GM23248 (cell line): ENCODE data around the gene ATP8B2. TPM values are rescaled to one million over a fixed set of nuclear protein-coding genes. Genes with fewer than 3 reads are reported as not detected.

Experiments used
- DNase-seq: peaks from one replicate; pipeline ENCODE4 v3.0.0-alpha.2; 2015
- H2AFZ ChIP-seq: fragments of 200-600 bp; sonication (generic); 2 replicates; pipeline ENCODE4 v1.6.1; 2016; ENCODE audit warnings: antibody characterized with exemption
- H3F3A ChIP-seq: fragments of 200-600 bp; sonication (generic); 2 replicates; pipeline ENCODE4 v1.6.1; 2016; ENCODE audit warnings: mild to moderate bottlenecking, antibody characterized with exemption, mixed run types; ENCODE audit not compliant: insufficient read depth
- H3K27ac ChIP-seq: fragments of 200-600 bp; sonication (generic); 2 replicates; pipeline ENCODE4 v1.5.1; 2016; ENCODE audit warnings: mild to moderate bottlenecking
- H3K27me3 ChIP-seq: fragments of 200-600 bp; sonication (generic); replicated peaks from 2 replicates; pipeline ENCODE4 v1.6.1; 2016; ENCODE audit warnings: mild to moderate bottlenecking; ENCODE audit not compliant: insufficient read depth
- H3K36me3 ChIP-seq: fragments of 200-600 bp; sonication (generic); 2 replicates; pipeline ENCODE4 v1.6.1; 2016; ENCODE audit warnings: low read depth, mild to moderate bottlenecking
- H3K4me1 ChIP-seq: fragments of 200-600 bp; sonication (generic); 2 replicates; pipeline ENCODE4 v1.6.1; 2016; ENCODE audit warnings: mild to moderate bottlenecking; ENCODE audit not compliant: insufficient read depth
- H3K4me2 ChIP-seq: fragments of 200-600 bp; sonication (generic); one replicate; pipeline ENCODE4 v1.6.1; 2016; ENCODE audit warnings: mild to moderate bottlenecking; ENCODE audit not compliant: unreplicated experiment
- H3K4me3 ChIP-seq: fragments of 200-600 bp; sonication (generic); 2 replicates; pipeline ENCODE4 v1.5.1; 2016; ENCODE audit warnings: mild to moderate bottlenecking
- H3K79me2 ChIP-seq: fragments of 200-600 bp; sonication (generic); 2 replicates; pipeline ENCODE4 v1.6.1; 2016; ENCODE audit warnings: mild to moderate bottlenecking; ENCODE audit not compliant: insufficient read depth
- H3K9ac ChIP-seq: fragments of 200-600 bp; sonication (generic); 2 replicates; pipeline ENCODE4 v1.6.1; 2016; ENCODE audit warnings: mild to moderate bottlenecking
- H3K9me2 ChIP-seq: fragments of 200-600 bp; sonication (generic); 2 replicates; pipeline ENCODE4 v1.6.1; 2016; ENCODE audit warnings: mixed run types, mild to moderate bottlenecking, moderate library complexity; ENCODE audit not compliant: insufficient read depth
- H3K9me3 ChIP-seq: fragments of 200-600 bp; sonication (generic); one replicate; pipeline ENCODE4 v1.6.1; 2017; ENCODE audit warnings: low read depth
- H4K20me1 ChIP-seq: fragments of 200-600 bp; sonication (generic); 2 replicates; pipeline ENCODE4 v1.6.0; 2016; ENCODE audit not compliant: insufficient read depth
- EZH2 ChIP-seq: fragments of 200-600 bp; sonication (generic); IDR thresholded peaks from 2 replicates; pipeline ENCODE4 v1.6.1; 2018; ENCODE audit warnings: antibody characterized with exemption, mild to moderate bottlenecking; ENCODE audit not compliant: insufficient read depth, poor library complexity, severe bottlenecking
- EZH2phosphoT487 ChIP-seq: fragments of 200-600 bp; sonication (generic); IDR thresholded peaks from 2 replicates; pipeline ENCODE4 v1.6.1; 2018; ENCODE audit warnings: antibody characterized with exemption, moderate library complexity, mild to moderate bottlenecking, low read depth; ENCODE audit not compliant: insufficient read depth
- WGBS, 2 experiments: methylation state at CpG; one replicate each; pipeline ENCODE4 v1.1.6; 2015 to 2017; ENCODE audit warnings: low lambda C conversion rate in 2 of 2, low coverage in 1 of 2; ENCODE audit errors: missing lambda C conversion rate in 2 of 2; 5-methylcytosine and 5-hydroxymethylcytosine counted together
- in situ Hi-C: fragments of 300-500 bp; cut with MboI; formaldehyde crosslinking; loops from 2 replicates; pipeline ENCODE4 v1.15.0; 2020
- polyA plus RNA-seq: library from polyadenylated mRNA; unstranded; fragments of >200 nt; fragmentation: Nextera tagmentation; extraction: Ambion mirVana; gene quantifications from 2 replicates; pipeline ENCODE4 v1.2.1, GENCODE V29; 2016
- total RNA-seq: library from RNA; depleted of rRNA; stranded (reverse); fragments of >200 nt; shearing (Covaris generic); gene quantifications from 2 replicates; pipeline ENCODE4 v1.2.3, GENCODE V29; 2014

ATP8B2 gene
- total and polyA plus RNA-seq, 2 experiments from 2014 or later: 20.1 to 200 TPM

DNA sequence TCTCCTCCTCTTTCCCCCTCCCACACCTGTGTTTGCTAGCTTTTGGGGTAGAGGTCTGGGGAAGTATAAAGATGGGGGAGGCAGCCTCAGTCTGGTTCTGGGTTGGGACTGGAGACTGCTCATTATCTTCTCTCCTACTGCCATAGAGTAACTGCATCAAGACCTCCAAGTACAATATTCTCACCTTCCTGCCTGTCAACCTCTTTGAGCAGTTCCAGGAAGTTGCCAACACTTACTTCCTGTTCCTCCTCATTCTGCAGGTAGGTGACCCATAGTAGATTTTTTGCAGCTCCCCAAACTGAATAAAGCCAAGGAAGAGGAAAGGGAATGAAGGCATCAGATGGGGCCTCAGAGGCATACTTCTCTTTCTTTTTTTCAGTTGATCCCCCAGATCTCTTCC, 5.3 kb downstream of the ATP8B2 start:
- peaks cover 53% of the 10 kb centered on the region for H3K79me2 ChIP-seq
- H3K9me2 ChIP-seq: no peaks in the 10 kb centered on the region
- H3K36me3 ChIP-seq: peaks cover 35% of the 10 kb centered on the region
- no peak for DNase-seq
- TF ChIP-seq EZH2phosphoT487 (no peak), EZH2 (no peak)
- no peaks in the 10 kb centered on the region for H3K27me3 ChIP-seq
- no peak overlapping the region for H3K4me2 ChIP-seq
- 0 out of 2 replicates have a peak, but pooled peaks cover 4% of the 10 kb centered on the region for H4K20me1 ChIP-seq
- no peak overlapping the region for H3K4me3 ChIP-seq
- H3K4me1 ChIP-seq: peaks cover 29% of the 10 kb centered on the region
- in situ Hi-C loops: no loop called here
- H3K9me3 ChIP-seq: no peaks in the 10 kb centered on the region
- H3K27ac ChIP-seq: no peak overlapping the region
- H3K9ac ChIP-seq: no peak overlapping the region
- no peak overlapping the region for H2AFZ ChIP-seq
- peaks cover 33% of the 10 kb centered on the region for H3F3A ChIP-seq

DNA sequence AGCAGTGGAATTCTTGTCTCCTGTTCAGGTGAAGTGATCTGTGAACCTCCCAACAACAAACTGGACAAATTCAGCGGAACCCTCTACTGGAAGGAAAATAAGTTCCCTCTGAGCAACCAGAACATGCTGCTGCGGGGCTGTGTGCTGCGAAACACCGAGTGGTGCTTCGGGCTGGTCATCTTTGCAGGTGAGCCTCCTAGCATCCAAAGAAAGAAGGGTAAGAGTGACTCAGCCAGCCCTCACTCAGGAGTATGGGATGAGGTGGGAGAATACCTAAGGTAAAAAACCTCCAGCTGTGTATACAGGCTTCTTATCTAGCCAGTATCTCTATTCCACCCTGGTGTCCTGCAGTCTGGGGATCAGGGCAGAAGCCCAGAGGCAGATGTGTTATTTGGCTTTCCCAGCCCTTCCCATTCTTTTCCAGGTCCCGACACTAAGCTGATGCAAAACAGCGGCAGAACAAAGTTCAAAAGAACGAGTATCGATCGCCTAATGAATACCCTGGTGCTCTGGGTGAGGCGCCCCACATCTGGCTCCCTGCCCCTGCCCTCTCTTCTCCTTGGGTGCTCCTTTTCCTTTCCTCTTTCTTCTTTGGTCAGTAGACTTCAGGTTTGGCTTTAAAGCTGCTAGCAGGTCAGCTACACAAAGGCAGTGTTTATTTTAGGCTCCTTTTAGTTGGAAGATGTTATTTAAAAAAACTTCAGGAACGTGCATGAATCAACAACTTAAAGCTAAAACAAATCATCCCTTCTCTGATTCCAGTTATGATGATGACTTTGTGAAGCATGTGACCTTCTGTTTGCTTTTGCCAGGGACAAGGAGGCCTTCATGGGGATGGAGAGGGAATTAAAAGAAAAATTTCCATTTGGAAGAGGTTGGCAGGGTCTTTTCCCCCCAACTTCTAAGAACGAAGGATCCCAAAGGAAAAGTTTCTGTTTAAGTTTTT, 9.0 kb downstream of the ATP8B2 start:
- H3K4me3 ChIP-seq: no peak overlapping the region
- no peaks in the 10 kb centered on the region for H3K27me3 ChIP-seq
- peaks cover 58% of the 10 kb centered on the region for H3K79me2 ChIP-seq
- H3K4me2 ChIP-seq: peak overlapping the region; percentile 64
- H2AFZ ChIP-seq: peak overlapping the region; percentile 56
- H3F3A ChIP-seq: peaks cover 49% of the 10 kb centered on the region
- peaks cover 13% of the 10 kb centered on the region for H3K4me1 ChIP-seq
- no peaks in the 10 kb centered on the region for H3K9me3 ChIP-seq
- peaks cover 68% of the 10 kb centered on the region for H3K36me3 ChIP-seq
- peaks cover 4% of the 10 kb centered on the region; the same call in 1 of the 2 replicates for H4K20me1 ChIP-seq
- in situ Hi-C loops: no loop called here
- 56 to 59% methylated on average over 13 of the region's 13 CpGs for WGBS, 2 experiments
- TF ChIP-seq EZH2 (no peak), EZH2phosphoT487 (no peak)
- peak overlapping the region; percentile 77 for H3K27ac ChIP-seq
- DNase-seq: peak; percentile 47
- H3K9ac ChIP-seq: peak overlapping the region; percentile 58
- H3K9me2 ChIP-seq: no peaks in the 10 kb centered on the region

GRCh38 chr1:154335025-154335714, 9.8 kb downstream of the ATP8B2 start:
- Histone ChIP-seq H3F3A (peaks cover 49% of the 10 kb centered on the region), H3K9me3 (no peaks in the 10 kb centered on the region), H2AFZ (peak overlapping the region; percentile 56), H3K4me1 (peaks cover 12% of the 10 kb centered on the region), H3K4me2 (peak overlapping the region; percentile 64), H3K36me3 (peaks cover 72% of the 10 kb centered on the region), H4K20me1 (no peaks in the 10 kb centered on the region; the same call in 1 of the 2 replicates), H3K79me2 (peaks cover 50% of the 10 kb centered on the region), H3K4me3 (no peak overlapping the region), H3K9me2 (no peaks in the 10 kb centered on the region), H3K27ac (peak overlapping the region; percentile 77), H3K27me3 (no peaks in the 10 kb centered on the region), H3K9ac (peak overlapping the region; percentile 58)
- DNase-seq: peak; percentile 93
- TF ChIP-seq EZH2 (no peak), EZH2phosphoT487 (no peak)
- in situ Hi-C loops: no loop called here
- WGBS, 2 experiments: 34 to 36% methylated on average over 11 of the region's 11 CpGs

- Histone ChIP-seq H3K9me3 (no peaks in the 10 kb centered on the region), H3K9ac (no peak overlapping the region), H3K4me3 (no peak overlapping the region), H3K4me2 (no peak overlapping the region), H3K27me3 (no peaks in the 10 kb centered on the region), H3F3A (peaks cover 38% of the 10 kb centered on the region), H4K20me1 (no peaks in the 10 kb centered on the region; the same call in 1 of the 2 replicates), H3K27ac (no peak overlapping the region), H3K36me3 (peaks cover 71% of the 10 kb centered on the region), H2AFZ (no peak overlapping the region), H3K9me2 (no peaks in the 10 kb centered on the region), H3K79me2 (peaks cover 38% of the 10 kb centered on the region), H3K4me1 (peaks cover 12% of the 10 kb centered on the region)
- TF ChIP-seq EZH2 (no peak), EZH2phosphoT487 (no peak)
- in situ Hi-C loops: no loop called here
- WGBS, 2 experiments: 90% methylated on average over 8 of the region's 8 CpGs
- no peak for DNase-seq
Measured at GRCh38 chr1:154337253-154337894, 12.0 kb downstream of the ATP8B2 start.
